ENCODE data around the gene SLC4A5. TPM values are rescaled to one million over a fixed set of nuclear protein-coding genes. Genes with fewer than 3 reads are reported as not detected.

Gene SLC4A5
- total and polyA plus RNA-seq, 11 donors = 0.36 to 4.1 (median 1.6) TPM

DNA sequence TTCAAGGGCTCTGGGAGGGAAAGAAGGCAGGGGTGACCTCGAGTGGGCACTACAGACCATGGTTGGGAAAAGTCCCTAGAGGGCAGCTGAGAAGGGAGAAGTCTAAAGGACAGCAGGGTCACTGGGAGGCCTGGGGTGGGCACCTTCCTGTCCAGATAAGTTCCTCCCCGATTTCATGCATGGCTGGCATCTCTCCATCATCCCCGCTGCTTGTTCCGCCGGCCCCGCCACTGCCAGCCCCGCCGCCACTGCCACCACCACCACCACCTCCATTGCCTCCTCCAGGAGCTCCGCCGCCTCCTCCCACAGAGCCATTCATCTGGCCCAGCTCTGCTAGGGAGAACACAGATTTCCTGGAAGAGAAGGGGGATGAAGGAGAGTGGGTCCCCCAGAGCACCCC is 91.2 kb downstream of the SLC4A5 start:
- Histone ChIP-seq H3K27me3 (no peaks in the 10 kb centered on the region), H3K36me3 (no peaks in the 10 kb centered on the region), H3K4me3 (no peak overlapping the region), H3K27ac (no peak overlapping the region), H3K4me1 (peaks cover 0 to 13% (median 2%) of the 10 kb centered on the region in 12 donors), H3K9me3 (no peaks in the 10 kb centered on the region)
- intact Hi-C loops (cut with DNase I) = loop anchor here in 5 of 10 donors (5.0 to 10.0 kb wide), 6 partner anchors 80 to 427 kb away; partner anchors contain the start of gene STAMBP (in 2 of the 5)
- 86 to 89% (median 86%) methylated on average over 9 to 10 of the region's 10 CpGs for WGBS, 4 donors
- DNase-seq (no peak), ATAC-seq (no peak)
- no peak for TF ChIP-seq POLR2A (IDR thresholded peaks at IDR 0.05)
- TF ChIP-seq, protein P1, sequence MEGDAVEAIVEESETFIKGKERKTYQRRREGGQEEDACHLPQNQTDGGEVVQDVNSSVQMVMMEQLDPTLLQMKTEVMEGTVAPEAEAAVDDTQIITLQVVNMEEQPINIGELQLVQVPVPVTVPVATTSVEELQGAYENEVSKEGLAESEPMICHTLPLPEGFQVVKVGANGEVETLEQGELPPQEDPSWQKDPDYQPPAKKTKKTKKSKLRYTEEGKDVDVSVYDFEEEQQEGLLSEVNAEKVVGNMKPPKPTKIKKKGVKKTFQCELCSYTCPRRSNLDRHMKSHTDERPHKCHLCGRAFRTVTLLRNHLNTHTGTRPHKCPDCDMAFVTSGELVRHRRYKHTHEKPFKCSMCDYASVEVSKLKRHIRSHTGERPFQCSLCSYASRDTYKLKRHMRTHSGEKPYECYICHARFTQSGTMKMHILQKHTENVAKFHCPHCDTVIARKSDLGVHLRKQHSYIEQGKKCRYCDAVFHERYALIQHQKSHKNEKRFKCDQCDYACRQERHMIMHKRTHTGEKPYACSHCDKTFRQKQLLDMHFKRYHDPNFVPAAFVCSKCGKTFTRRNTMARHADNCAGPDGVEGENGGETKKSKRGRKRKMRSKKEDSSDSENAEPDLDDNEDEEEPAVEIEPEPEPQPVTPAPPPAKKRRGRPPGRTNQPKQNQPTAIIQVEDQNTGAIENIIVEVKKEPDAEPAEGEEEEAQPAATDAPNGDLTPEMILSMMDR (IDR thresholded peaks at IDR 0.05) = no peak

DNA sequence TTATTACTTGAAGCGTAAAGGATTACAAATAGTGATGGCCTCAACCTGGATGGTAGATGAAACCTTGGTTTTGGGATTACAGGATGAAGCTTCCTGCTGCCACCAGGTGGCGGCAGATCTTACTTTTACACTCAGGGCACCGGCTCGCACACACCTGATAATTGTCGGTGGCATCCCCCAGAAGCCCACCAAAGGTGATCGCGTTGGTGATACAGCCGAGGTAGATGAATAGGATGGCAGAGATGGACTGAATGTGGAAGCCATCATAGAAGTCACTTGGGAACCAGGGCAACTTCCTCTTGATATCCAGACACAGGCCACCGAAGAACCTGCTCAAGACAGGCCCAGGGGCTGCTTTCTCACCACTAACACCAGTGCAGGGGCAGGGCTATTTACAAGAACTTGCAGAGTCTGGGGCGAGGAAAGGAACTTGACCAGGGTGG is 93.0 kb downstream of the SLC4A5 start:
- peak in 2 of 5 donors; percentile 31 to 50 for DNase-seq

DNA sequence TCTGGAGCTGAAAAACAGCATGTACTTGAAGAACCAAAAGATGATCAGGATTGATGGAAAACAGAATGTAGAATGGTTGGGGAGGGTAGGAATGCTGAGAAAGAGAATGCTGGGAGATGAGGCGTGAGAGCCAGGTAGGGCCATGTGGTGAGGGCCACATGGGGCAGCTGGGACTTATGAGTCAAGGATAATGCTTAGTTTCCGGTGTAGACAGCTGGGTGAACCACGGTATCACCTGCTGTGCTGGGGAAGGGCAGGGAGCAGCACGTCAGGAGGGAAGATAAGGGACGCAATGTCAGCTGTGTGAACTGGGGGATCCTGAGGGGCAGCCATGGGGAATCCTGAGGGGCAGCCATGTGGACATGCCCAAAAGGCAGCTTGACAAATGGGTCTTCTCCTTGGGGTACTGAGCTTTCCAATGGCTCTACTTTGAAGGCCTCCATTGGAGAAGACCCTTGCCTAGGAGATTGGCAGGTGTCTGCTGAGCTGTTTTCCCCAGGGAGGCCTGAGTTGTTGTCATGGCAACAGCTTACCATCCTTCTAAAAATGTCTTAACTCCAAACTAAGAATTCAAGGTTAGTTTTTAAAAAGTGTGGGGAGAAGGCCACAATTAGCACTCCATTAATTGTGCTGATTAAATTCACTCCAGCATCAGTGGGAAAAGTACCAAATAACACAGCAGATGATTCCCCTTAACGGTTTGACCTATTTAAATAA is 93.7 kb downstream of the SLC4A5 start:
- TF ChIP-seq, protein P1 (IDR thresholded peaks at IDR 0.05) = no peak
- TF ChIP-seq POLR2A (IDR thresholded peaks at IDR 0.05) = no peak
- Histone ChIP-seq H3K9me3 (no peaks in the 10 kb centered on the region), H3K27ac (no peak overlapping the region), H3K4me1 (peaks cover 0 to 13% (median 2%) of the 10 kb centered on the region in 12 donors), H3K4me3 (no peak overlapping the region), H3K36me3 (peaks cover 0 to 4% (median 0%) of the 10 kb centered on the region in 9 donors), H3K27me3 (no peaks in the 10 kb centered on the region)
- DNase-seq = no peak
- no peak for ATAC-seq
- intact Hi-C loops (cut with DNase I) = loop anchor here in 5 of 10 donors (5.0 to 10.0 kb wide), 6 partner anchors 83 to 425 kb away; partner anchors contain the start of gene STAMBP (in 2 of the 5)
- WGBS, 4 donors = 71 to 74% (median 72%) methylated on average over 6 of the region's 6 CpGs

More for the DNA sequence above, 93.0 kb downstream of the SLC4A5 start:
- H3K4me3 ChIP-seq = no peak overlapping the region
- H3K4me1 ChIP-seq = peaks cover 0 to 13% (median 2%) of the 10 kb centered on the region in 12 donors
- H3K9me3 ChIP-seq = no peaks in the 10 kb centered on the region
- H3K27me3 ChIP-seq = no peaks in the 10 kb centered on the region
- peaks cover 0 to 4% (median 0%) of the 10 kb centered on the region in 9 donors for H3K36me3 ChIP-seq
- WGBS, 4 donors = 31 to 37% (median 34%) methylated on average over 10 of the region's 10 CpGs
- peak in 2 of 4 donors; percentile 38 to 51 for ATAC-seq
- no peak for TF ChIP-seq POLR2A (IDR thresholded peaks at IDR 0.05)
- TF ChIP-seq, protein P1 (IDR thresholded peaks at IDR 0.05) = peak; percentile 62 to 87 (median 74)
- no peak overlapping the region for H3K27ac ChIP-seq
- intact Hi-C loops (cut with DNase I) = loop anchor here in 5 of 10 donors (5.0 to 10.0 kb wide), 6 partner anchors 82 to 425 kb away; partner anchors contain the start of gene STAMBP (in 2 of the 5)

- WGBS, 4 donors = 92 to 95% (median 94%) methylated on average over 14 of the region's 14 CpGs
- H3K36me3 ChIP-seq = peaks cover 0 to 4% (median 0%) of the 10 kb centered on the region in 9 donors
- no peak for DNase-seq
- no peak overlapping the region for H3K27ac ChIP-seq
- H3K4me1 ChIP-seq = peaks cover 0 to 8% (median 0%) of the 10 kb centered on the region in 12 donors
- H3K9me3 ChIP-seq = no peaks in the 10 kb centered on the region
- H3K27me3 ChIP-seq = no peaks in the 10 kb centered on the region
- ATAC-seq = no peak
- TF ChIP-seq POLR2A (IDR thresholded peaks at IDR 0.05) = no peak
- TF ChIP-seq, protein P1 (IDR thresholded peaks at IDR 0.05) = no peak
- intact Hi-C loops (cut with DNase I) = no loop called here
- H3K4me3 ChIP-seq = no peak overlapping the region
Observed at GRCh38 chr2:74246496-74247195, 96.6 kb downstream of the SLC4A5 start.

All from heart left ventricle (tissue), 16 donors.